ENCODE measurements around the gene FRS3. TPM values are rescaled to one million over a fixed set of nuclear protein-coding genes. Genes with fewer than 3 reads are reported as not detected.

Gene FRS3
- total and polyA plus RNA-seq, 2 of the 8 experiments (the other 6 are each of a cell fraction or from before 2014, with no cell fraction given): 3.4 to 4.4 TPM

- TF ChIP-seq CHD7 (IDR thresholded peaks at IDR 0.05; ENCODE audit: insufficient replicate concordance, low read length) (no peak), SP4 (IDR thresholded peaks at IDR 0.05; ENCODE audit: low read length) (no peak), RNF2 (IDR thresholded peaks at IDR 0.05; ENCODE audit: borderline replicate concordance, low read depth, low read length, missing control alignments, poor library complexity, severe bottlenecking) (no peak), CBX8 (IDR thresholded peaks at IDR 0.05; ENCODE audit: borderline replicate concordance, low read depth, low read length) (no peak), RAD21 (IDR thresholded peaks at IDR 0.05 in 1 of 2, conservative IDR thresholded peaks at IDR 0.05 in 1 of 2; ENCODE audit: low read depth in 2 of 2, low read length in 2 of 2) (no peak), FOSL1 (IDR thresholded peaks at IDR 0.05; ENCODE audit: insufficient read depth, low read depth, low read length) (no peak)
These were observed 43.4 kb downstream of the FRS3 start (continued) for GRCh38 chr6:41736186-41736733.
